Hippocampal formation (tissue), 2 donors: ENCODE results near the gene GPR137C.

ENCODE experiments used
- DNase-seq, 2 donors: peaks; one replicate each; lab custom pipeline; 2025; lab: John Stamatoyannopoulos, UW

GPR137C gene, protein sequence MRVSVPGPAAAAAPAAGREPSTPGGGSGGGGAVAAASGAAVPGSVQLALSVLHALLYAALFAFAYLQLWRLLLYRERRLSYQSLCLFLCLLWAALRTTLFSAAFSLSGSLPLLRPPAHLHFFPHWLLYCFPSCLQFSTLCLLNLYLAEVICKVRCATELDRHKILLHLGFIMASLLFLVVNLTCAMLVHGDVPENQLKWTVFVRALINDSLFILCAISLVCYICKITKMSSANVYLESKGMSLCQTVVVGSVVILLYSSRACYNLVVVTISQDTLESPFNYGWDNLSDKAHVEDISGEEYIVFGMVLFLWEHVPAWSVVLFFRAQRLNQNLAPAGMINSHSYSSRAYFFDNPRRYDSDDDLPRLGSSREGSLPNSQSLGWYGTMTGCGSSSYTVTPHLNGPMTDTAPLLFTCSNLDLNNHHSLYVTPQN

DNA sequence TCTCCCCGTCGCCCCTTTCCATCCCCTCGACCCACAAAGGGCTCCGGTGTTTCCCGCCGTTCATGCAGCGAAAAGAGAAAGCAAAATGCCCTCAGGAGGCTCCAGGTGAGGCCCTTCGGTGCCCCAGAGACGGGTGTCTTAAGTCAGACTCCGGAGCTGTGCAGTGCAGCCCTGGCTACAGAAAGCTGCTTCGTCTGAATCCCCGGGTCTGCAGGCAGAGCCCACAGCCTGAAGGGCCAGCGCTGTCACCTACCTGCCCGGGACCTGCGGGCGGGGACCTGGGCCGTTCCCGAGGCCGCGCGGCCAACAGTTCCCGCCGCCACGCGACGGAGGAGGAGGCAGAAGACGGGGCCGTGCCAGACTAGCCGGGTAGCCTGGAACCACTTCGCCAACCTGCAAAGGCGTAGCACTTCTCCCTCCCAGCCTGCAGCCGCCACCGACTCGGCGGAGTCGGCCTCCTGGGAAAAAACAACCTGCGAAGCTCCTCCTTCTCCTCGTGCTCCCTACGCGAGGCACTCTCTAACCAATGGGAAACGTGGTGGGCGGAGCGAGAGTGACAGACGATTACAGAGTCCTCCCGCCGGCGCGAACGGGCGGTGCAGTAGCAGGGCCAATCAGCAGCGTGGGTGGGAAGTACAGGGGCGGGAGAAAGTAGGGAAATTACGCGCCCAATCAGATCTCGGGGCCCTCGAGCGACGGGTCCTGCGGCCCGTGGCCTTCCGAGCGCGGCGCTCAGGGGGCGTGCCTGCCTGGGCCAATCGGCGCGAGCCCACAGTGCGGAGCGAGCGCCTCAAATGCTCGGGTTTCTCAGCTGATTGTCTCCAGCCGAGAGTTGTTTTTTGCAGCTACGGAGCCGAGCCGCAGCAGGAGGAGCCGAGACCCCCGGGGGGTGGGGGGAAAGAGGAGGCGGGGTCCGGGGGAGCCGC is at the start of gene GPR137C, which contains the start of gene TXNDC16:
GPR137C (plus strand) TSS at position 774 of the 926 bp plus-strand sequence. CDS start 312 bp downstream, outside the sequence.
TXNDC16 (minus strand) TSS at position 443 of the 926 bp plus-strand sequence. CDS start 8,948 bp downstream, outside the sequence.
- peak; percentile 99 to 100 for DNase-seq

DNA sequence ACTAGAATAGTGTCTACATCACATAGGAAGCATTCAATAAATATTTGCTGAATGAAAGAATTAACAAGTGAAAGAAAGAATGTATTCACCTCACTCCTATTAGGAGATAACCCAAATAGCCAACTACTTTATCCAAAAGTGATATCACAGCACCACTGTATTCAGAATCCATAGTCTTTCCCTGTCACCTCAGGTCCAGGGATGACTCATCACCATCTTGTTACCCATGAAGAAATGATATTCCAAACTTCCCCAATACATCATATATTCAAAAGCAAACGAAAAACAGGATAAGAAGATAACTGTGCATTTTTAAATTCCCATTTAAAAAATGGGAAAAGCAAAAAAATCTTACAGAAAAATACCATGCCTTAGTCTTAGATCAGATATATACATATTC is 39.4 kb upstream of the GPR137C start:
- DNase-seq, result no peak

DNA sequence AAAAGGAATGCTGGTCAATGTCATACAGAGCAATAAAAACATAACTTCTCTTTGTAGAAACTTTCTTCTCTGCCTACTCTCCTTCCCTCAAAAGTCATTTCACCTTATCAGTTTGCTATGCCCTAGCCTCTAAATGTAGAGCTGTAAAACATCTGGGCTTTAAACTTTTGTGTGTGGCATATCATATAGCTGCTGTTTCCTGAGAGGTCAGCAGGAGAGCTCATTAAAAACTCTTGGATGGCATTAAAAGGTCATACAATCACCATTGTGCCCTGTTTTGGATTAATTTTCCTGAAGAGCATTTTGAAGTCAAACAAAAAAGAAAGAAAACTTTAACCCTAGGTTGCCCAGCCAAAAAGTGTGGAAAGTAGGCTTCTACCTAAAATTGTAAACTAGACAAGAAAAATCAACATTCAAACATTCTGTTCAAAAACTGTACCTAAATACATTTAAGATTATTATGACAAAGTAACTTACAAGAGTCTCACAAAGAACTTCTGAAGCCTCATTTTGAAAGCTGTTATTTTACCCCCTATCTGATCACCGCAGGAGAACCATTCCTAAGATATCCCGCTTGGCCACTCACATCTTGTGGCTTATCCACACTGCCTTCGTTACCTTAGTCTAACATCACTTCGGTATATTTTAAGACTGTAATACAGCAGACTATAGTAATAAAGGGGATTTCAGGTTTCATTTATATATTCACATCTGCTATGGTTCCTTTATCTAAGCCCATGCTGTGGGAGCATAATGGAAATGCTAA is 38.4 kb upstream of the GPR137C start:
- DNase-seq, result no peak

DNA sequence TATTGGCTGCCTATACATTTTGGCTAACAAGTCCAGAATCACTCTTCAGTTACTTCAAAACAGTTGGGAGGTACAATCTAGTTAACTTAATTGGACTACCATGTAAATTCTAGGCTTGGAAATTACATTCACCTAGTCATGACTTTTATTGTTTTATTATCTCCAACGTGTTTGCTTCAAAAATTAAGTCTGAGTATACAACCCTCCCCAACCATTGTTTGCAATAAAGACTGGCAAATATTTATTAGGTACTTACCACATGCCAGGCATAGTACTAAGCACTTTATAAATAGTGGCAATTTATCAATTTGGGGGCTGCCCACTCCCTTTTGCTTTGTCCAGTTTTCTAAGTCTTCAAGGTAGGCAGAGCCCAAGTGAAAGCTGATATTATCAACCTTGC is 30.6 kb upstream of the GPR137C start:
- DNase-seq, result no peak

DNA sequence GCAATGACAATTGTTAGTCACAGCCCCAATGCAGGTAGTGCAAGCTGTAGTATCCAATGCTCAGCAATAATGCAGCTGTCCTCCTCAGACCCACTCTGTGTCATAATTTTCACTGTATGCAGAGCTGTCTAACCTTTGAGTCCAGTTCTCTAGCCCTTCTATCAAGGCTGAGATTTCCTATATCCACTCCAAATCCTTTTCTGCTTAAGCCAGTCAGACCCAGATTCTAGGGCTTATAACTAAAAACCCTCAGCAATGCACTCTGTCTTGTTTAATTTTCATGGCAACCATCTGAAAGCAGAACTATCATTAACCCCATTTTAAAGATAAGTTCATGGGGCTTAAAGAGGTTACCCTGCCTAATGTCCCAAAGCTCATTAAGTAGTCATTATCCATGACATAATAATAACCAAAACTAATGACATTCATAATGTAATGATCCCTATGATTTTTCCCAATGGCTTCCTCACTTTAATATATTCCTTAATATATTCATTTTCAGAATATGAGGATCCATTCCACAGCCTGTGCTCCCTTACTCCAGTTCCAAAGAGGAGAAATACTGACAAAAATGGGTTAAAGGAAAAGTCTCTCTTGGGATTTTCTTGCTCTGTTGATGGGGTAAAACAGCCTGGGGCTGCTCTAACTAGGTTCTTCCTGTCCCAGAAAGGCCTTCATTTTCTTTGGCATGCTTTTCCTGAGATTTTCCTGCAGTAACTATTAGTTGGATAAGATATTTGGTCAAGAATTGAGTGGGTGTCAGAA is 29.9 kb upstream of the GPR137C start:
- DNase-seq, result no peak

DNA sequence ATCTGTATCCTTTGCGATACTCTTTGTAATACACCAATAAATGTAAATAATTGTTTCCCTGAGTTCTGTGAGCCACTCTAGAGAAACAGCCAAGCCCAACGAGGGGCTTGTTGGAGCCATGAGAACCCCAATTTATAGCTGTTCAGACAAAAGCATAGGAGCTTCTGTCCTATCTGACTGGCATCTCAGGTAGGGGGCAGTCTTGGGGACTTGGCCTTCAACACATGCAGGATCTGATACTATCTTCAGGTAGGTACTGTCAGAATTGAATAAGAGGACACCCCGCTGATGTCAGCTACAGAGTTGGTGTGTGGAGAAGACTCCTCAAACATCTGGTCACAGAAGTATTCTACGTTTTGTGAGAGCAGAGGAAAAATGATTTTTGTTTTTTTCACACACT is 25.6 kb upstream of the GPR137C start:
- no peak for DNase-seq

DNA sequence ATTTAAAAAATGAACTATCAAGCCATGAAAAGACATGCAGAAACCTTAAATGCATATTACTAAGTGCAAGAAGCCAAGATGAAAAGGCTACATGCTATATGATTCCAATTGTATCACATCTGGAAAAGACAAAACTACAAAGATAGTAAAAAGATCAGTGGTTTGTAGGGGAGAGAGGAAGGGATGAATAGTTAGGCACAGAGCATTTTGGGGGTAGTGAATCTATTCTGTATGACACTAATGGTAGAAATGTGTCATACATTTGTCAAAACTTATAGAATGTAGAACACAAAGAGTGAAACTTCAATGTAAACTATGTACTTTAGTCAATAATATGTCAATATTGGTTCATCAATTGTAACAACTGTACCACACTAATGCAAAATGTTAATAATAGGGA is 21.2 kb upstream of the GPR137C start:
- no peak for DNase-seq

DNA sequence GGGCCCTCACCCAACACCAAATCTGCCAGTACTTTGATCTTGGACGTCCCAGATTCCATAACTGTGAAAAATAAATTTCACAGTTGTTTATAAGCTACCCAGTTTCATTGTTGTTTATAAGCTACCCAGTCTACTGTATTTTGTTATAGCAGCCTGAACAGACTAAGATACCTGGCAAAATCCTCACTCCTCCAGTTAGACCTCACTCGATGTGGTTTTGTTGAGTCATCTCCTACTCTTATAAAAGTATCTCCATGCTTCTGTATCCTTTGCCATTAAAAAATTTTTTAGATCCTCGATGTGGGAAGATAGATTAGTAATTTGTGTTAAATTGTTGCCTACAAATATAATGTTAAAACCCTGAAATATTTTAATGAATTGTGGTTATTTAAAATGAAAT is 16.4 kb upstream of the GPR137C start:
- DNase-seq, result no peak

DNA sequence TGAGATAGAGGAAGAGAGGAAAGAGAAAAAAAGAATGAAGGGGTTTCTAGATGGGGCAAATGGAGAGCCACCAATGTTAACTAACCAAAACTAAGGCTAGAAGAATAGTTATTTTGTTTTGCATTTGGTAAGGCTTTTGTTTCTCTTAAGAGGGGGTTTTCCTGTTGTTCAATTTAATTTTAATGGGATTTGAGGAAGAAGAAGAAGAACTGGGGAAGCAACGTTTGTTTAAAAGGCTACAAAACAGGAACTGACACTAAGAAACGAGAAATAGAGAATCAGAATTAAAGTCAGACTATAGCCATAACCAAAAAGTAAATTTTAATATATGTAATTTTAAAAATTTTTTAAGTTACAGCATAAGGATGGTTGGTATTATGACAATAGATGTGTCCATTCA is 14.0 kb upstream of the GPR137C start:
- no peak for DNase-seq

DNA sequence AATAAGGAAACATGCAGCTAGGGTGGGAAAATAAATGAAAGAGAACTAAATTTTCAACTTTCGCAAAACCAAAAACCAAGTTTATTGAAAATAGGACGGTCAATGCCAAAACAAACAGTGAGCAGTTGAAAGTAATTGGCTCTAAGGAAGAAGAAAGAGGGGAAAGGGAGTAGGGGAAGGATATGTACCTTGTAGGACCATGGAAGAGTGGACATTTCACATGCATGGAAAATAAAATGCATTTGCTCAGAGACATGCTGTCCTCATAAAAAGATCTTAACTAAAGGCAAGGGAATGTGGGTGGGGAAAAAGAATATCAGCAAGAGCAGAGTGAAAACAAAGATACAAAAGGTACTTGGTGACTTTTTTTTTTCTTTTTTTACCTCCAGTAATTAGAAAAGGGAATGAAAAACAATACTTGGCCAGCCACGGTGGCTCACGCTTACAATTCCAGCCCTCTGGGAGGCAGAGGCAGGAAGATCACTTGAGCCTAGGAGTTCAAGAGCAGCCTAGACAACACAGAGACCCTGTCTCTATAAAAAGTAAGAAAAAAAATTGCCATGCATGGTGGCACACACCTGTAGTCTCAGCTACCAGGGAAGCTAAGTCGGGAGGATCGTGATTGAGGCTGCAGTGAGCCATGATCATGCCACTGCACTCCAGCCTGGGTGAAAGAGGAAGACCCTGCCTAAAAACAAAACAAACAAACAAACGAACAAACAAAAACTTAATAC is 6.9 kb upstream of the GPR137C start:
- DNase-seq, result no peak

DNA sequence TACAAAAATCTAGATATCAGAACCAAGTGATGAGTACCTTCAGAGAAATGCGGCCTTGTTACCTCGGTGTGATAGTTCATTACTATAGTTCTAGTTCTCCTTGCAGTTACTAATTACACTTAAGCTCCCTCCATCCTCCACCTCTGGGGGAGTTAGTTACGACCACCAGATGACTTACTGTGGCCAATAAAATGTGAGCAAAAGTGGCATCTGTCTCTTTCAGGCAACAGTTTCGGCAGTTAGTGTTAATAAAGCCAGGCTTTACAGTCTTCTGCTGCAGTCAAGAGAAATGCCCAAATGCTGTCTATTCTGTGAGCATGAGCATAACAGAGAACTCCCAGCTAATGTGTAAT is 6.3 kb upstream of the GPR137C start:
- no peak for DNase-seq

DNA sequence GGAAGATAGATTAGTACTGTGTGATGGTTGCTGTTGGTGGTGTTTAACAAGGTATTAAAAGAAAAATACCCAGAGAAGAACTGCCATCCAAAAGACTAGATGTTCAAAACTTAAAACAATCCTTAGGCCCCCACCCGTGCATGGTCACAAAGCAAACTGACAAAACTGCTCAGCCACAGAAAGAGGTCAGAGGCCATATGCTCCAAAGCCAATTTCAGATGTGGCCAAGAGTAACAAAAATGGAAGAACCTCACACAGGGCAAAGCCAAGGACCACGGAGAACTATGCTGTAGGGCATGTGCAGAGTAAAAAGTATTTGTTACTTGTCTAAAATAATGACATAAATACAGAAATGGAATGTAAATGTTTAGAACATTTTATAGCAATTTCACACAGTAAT is 5.6 kb upstream of the GPR137C start:
- no peak for DNase-seq

DNA sequence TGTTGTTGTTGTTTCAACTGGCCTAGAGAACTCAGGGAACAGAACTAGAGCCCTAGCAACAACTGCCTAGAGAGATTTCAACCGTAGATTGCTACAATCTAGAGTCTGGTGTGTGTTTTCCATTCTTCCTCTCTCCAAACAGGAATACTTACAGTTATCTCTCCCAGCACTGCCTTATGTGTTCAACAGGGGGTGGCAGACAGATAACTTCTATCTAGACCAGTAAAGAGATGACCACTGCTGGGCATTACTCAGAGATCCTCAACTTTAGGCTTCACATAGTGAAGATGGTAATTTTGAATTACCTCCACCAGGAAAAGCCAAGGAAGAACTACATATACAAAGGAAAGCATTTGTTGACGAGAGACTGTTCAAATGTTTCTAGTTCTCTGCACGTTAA is 5.1 kb upstream of the GPR137C start:
- no peak for DNase-seq

DNA sequence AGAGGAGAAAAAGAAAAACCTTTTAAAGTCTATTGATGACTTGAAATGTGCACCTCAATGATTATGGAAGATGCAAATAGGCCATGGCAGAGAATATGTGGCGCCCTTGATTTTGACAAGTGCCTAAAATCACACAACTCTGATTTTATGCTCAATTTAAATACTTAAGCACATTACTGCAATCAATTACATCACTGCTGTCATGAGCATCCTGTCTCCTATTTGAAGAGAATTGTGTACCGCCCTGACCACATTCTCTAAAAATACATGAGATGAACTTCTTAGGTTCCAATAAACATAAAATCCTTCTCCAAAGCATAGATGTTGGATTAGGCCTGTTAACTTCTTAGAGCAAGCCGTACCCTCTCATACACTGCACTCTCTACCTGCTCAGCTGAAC is 2.0 kb upstream of the GPR137C start:
- DNase-seq, result no peak

DNA sequence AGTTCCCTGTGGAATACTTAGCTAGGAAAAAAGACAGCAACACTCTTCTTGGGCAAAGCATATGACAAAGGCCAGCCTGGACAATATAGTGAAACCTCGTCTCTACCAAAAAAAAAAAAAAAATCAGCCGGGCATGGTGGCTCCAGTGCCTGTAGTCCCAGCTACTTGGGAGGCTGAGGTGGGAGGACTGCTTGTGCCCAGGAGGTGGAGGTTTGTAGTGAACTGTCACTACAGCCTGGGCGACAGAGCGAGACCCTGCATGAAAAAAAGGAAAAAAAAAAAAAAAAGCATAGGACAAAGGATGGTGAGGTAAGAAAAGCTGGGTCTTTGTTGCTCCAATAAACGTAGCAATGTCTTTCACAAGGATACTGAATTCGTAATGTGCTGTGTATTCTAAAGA is 1.4 kb upstream of the GPR137C start:
- DNase-seq, result no peak

DNA sequence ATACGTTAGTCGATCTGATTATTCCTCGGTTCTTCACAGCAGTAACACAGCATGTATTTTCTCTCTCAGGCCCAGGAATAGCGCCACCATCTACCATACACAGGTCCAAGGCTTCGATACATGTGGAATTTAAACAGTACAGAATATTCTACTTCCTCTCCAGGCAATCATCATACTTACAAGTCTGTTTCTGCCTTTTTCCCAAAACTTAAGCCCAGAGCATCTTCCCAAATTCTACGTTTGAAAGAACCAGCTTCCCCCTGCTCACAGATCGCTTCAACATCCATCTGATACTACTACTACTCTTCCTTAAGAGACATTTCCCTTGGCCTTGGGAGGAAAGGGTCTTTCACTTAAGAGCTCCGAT is 957 bp upstream of the GPR137C start:
- DNase-seq, result peak; percentile 3 to 81

DNA sequence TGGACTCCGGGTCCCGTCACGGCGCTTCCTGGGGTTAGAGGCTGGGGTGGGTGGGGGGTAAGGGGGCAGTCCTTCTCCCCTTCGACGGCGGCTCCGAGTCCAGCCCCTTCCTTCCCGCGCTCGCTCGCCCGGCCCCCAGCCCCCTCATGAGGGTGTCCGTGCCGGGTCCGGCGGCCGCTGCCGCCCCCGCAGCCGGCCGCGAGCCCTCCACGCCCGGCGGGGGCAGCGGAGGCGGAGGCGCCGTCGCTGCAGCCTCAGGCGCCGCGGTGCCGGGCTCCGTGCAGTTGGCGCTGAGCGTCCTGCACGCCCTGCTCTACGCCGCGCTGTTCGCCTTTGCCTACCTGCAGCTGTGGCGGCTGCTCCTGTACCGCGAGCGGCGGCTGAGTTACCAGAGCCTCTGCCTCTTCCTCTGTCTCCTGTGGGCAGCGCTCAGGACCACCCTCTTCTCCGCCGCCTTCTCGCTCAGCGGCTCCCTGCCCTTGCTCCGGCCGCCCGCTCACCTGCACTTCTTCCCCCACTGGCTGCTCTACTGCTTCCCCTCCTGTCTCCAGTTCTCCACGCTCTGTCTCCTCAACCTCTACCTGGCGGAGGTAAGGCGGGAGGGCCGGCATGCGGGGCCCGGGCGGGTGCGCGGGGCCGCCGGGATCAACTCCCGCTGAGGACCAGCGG is 500 bp downstream of the GPR137C start:
- no peak for DNase-seq

DNA sequence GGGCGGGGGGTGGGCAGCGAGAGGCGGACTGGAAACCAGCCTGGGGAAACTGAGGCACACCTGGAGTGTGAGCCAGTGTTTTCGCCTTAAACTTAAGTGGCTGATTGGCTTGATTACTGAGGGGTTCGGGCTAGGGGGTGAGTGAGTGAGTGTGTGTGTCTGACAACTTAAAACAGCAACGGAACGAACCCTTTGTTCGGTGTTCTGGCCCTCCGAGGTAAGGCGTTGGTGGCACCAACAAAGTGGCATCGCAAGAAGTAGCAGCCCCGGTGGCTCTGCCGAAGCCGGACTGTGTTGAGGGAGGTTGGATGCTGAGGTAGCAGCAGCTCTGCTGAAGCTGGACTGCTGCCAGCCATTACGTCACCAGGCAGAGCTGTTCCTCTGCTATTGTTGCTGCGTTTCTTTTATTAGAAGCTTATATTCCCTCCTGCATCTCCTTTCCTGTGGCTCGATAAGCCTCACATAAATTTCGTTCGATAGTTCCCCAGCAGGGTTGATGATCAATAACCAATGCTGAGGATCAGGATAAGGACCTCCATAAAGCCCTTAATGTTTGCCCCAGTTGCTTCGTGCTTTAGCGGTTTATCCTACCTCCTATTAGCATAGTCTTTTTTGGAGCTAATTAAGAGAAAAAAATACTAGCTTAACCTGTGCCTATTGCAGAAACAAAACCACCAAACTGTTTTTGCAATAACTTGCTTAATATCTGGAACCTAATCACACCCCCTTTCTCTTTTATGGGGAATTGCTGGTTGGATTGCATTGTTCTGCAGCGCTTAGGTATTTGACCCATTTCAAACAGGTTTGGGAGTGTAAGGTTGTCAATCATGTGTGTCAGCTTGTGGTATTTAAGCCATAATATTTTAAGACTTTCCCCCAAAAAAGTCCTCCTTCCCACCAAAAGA is 1.3 kb downstream of the GPR137C start:
- peak; percentile 57 to 81 for DNase-seq

DNA sequence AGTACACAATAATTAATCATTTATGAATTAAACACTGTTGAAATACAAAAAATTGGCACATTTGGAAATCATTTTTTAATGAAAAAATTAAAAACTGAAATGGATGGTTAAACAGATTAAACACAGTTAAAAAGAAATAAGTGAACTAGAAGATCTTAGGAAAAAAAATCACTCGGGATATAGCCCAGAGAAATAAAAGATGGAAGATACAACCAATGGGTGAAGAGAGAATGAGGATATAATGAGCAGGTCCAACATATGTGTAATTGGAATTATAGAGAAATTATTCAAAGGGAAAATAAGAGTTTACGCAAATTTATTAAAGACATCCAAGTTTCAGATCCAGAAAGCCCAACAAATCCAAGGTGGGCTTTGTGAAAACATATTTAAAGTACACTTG is 6.1 kb downstream of the GPR137C start:
- no peak for DNase-seq
